Peyer's patch (tissue), 4 donors: Measurements from ENCODE around the gene RIMBP2. TPM values are rescaled to one million over a fixed set of nuclear protein-coding genes. Genes with fewer than 3 reads are reported as not detected.
"Not testable (repeated sequence)": the region's sequence is repeated elsewhere in the genome, so short reads cannot be mapped to it uniquely, and the experiment has no call there.

ENCODE experiments used
- DNase-seq, 3 donors: peaks; one replicate each; pipeline ENCODE4 v3.0.0-alpha.2; 2017 to 2019
- H3K27ac ChIP-seq, 4 donors: fragments of 200-600 bp; sonication (generic); one replicate each; pipeline ENCODE4 v1.5.1; 2016 to 2019
- H3K27me3 ChIP-seq, 2 donors: fragments of 200-600 bp; sonication (generic); one replicate each; pipeline ENCODE4 v1.5.1; 2019
- H3K36me3 ChIP-seq, 3 donors: fragments of 200-600 bp; sonication (generic); one replicate each; pipeline ENCODE4 v1.5.1; 2016 to 2019
- H3K4me1 ChIP-seq, 4 donors: fragments of 200-600 bp; sonication (generic); one replicate each; pipeline ENCODE4 v1.5.1; 2016 to 2019
- H3K4me3 ChIP-seq, 4 donors: fragments of 200-600 bp; sonication (generic); 1 replicate in 3 of 4; 2 replicates in 1 of 4; pipeline ENCODE4 v1.5.1; 2016 to 2019; ENCODE audit warnings: mild to moderate bottlenecking in 1 of 4
- H3K9me3 ChIP-seq, 4 donors: fragments of 200-600 bp; sonication (generic); one replicate each; pipeline ENCODE4 v1.5.1; 2016 to 2019; ENCODE audit warnings: mild to moderate bottlenecking in 1 of 4
- CTCF ChIP-seq, 6 experiments: fragments of 450-650 bp in 4 of 6; fragments of 200-600 bp in 2 of 6; sonication (generic) in 1 of 6; IDR thresholded peaks; one replicate each; pipeline ENCODE4 v1.5.1; 2017 to 2019; ENCODE audit warnings: antibody characterized with exemption in 6 of 6, mild to moderate bottlenecking in 3 of 6, moderate library complexity in 1 of 6
- POLR2A ChIP-seq, 2 donors: fragments of 450-650 bp; IDR thresholded peaks; one replicate each; pipeline ENCODE4 v1.5.1; 2017; ENCODE audit warnings: antibody characterized with exemption in 2 of 2, mild to moderate bottlenecking in 2 of 2, moderate library complexity in 2 of 2
- total RNA-seq, 4 donors: library from RNA; depleted of rRNA; stranded (reverse); fragments of >200 nt; gene quantifications; one replicate each; pipeline ENCODE4 v1.1.0, GENCODE V29; 2016

RIMBP2 gene
- total RNA-seq, 4 donors from 2014 or later: 8.8 to 19.8 (median 16.0) TPM

- TF ChIP-seq CTCF (IDR thresholded peaks at IDR 0.05) (no peak), POLR2A (IDR thresholded peaks at IDR 0.05) (no peak)
- Histone ChIP-seq H3K4me1 (no peaks in the 10 kb centered on the region), H3K36me3 (no peaks in the 10 kb centered on the region), H3K27me3 (no peaks in the 10 kb centered on the region), H3K9me3 (no peaks in the 10 kb centered on the region), H3K27ac (no peak overlapping the region), H3K4me3 (no peak overlapping the region)
- DNase-seq: no peak
These were observed 66.7 kb downstream of the RIMBP2 start for GRCh38 chr12:130649101-130650045.

GRCh38 chr12:130647814-130648213 lies 68.3 kb downstream of the RIMBP2 start:
- Histone ChIP-seq H3K27ac (no peak overlapping the region), H3K27me3 (no peaks in the 10 kb centered on the region), H3K4me3 (no peak overlapping the region), H3K9me3 (no peaks in the 10 kb centered on the region), H3K36me3 (no peaks in the 10 kb centered on the region), H3K4me1 (no peaks in the 10 kb centered on the region)
- DNase-seq: no peak
- TF ChIP-seq CTCF (IDR thresholded peaks at IDR 0.05) (no peak), POLR2A (IDR thresholded peaks at IDR 0.05) (no peak)

GRCh38 chr12:130646716-130647370 lies 69.3 kb downstream of the RIMBP2 start:
- no peaks in the 10 kb centered on the region for H3K4me1 ChIP-seq
- DNase-seq: no peak
- H3K27ac ChIP-seq: no peak overlapping the region
- TF ChIP-seq POLR2A (IDR thresholded peaks at IDR 0.05) (no peak), CTCF (IDR thresholded peaks at IDR 0.05) (no peak)
- no peaks in the 10 kb centered on the region for H3K9me3 ChIP-seq
- H3K4me3 ChIP-seq: no peak overlapping the region
- no peaks in the 10 kb centered on the region for H3K36me3 ChIP-seq
- H3K27me3 ChIP-seq: no peaks in the 10 kb centered on the region

GRCh38 chr12:130646191-130646590 lies 69.9 kb downstream of the RIMBP2 start:
- not testable (repeated sequence) for H3K4me3 ChIP-seq, DNase-seq, H3K27me3 ChIP-seq, H3K9me3 ChIP-seq, H3K27ac ChIP-seq, H3K4me1 ChIP-seq, H3K36me3 ChIP-seq

- no peak overlapping the region for H3K4me3 ChIP-seq
- no peak for DNase-seq
- H3K36me3 ChIP-seq: no peaks in the 10 kb centered on the region
- H3K9me3 ChIP-seq: no peaks in the 10 kb centered on the region
- no peak overlapping the region for H3K27ac ChIP-seq
- no peaks in the 10 kb centered on the region for H3K4me1 ChIP-seq
- no peak for TF ChIP-seq CTCF (IDR thresholded peaks at IDR 0.05)
- TF ChIP-seq POLR2A (IDR thresholded peaks at IDR 0.05): no peak
- no peaks in the 10 kb centered on the region for H3K27me3 ChIP-seq
These were observed 70.3 kb downstream of the RIMBP2 start for GRCh38 chr12:130645751-130646150.

GRCh38 chr12:130644566-130644965 lies 71.5 kb downstream of the RIMBP2 start:
- Histone ChIP-seq H3K9me3 (no peaks in the 10 kb centered on the region), H3K4me3 (no peak overlapping the region), H3K27ac (no peak overlapping the region), H3K27me3 (no peaks in the 10 kb centered on the region), H3K4me1 (no peaks in the 10 kb centered on the region), H3K36me3 (no peaks in the 10 kb centered on the region)
- TF ChIP-seq POLR2A (IDR thresholded peaks at IDR 0.05): no peak
- no peak for DNase-seq
